Stimulated activated CD4-positive, alpha-beta T cell treated with anti-CD3 and anti-CD28 coated beads, Interleukin-15, amount 100 ng/mL, for 1 hour (primary cell): Measurements from ENCODE around the gene RPL37A.
"Not testable (repeated sequence)": the region's sequence is repeated elsewhere in the genome, so short reads cannot be mapped to it uniquely, and the experiment has no call there.

Experiments
- DNase-seq, 2 donors: peaks; one replicate each; pipeline ENCODE4 v3.0.0-alpha.2; 2020; ENCODE audit warnings: low read depth in 1 of 2, low spot score in 1 of 2

The RPL37A gene

GRCh38 chr2:216516730-216517350 lies 18.2 kb downstream of the RPL37A start:
- no peak for DNase-seq

GRCh38 chr2:216517447-216518225 lies 19.0 kb downstream of the RPL37A start:
- no peak for DNase-seq

GRCh38 chr2:216518566-216519119 lies 20.0 kb downstream of the RPL37A start:
- not testable (repeated sequence) for DNase-seq

GRCh38 chr2:216519154-216519762 lies 20.6 kb downstream of the RPL37A start:
- DNase-seq: no peak

GRCh38 chr2:216520112-216520511 lies 21.5 kb downstream of the RPL37A start:
- DNase-seq: no peak

- no peak for DNase-seq
Observed at GRCh38 chr2:216522892-216523502, 24.4 kb downstream of the RPL37A start.

GRCh38 chr2:216525972-216526371 lies 27.3 kb downstream of the RPL37A start:
- DNase-seq: no peak

GRCh38 chr2:216526939-216527338 lies 28.3 kb downstream of the RPL37A start:
- no peak for DNase-seq

- no peak for DNase-seq
Observed at GRCh38 chr2:216527600-216527999, 29.0 kb downstream of the RPL37A start.

- DNase-seq: no peak
Observed at GRCh38 chr2:216532562-216532961, 33.9 kb downstream of the RPL37A start.

- DNase-seq: no peak
Observed at GRCh38 chr2:216533609-216534008, 35.0 kb downstream of the RPL37A start.

- DNase-seq: no peak
Observed at GRCh38 chr2:216534809-216535208, 36.2 kb downstream of the RPL37A start.

GRCh38 chr2:216535454-216535995 lies 36.9 kb downstream of the RPL37A start:
- no peak for DNase-seq

GRCh38 chr2:216536734-216537210 lies 38.1 kb downstream of the RPL37A start:
- DNase-seq: no peak

GRCh38 chr2:216537366-216537765 lies 38.7 kb downstream of the RPL37A start:
- no peak for DNase-seq

GRCh38 chr2:216538538-216538937 lies 39.9 kb downstream of the RPL37A start:
- no peak for DNase-seq

- DNase-seq: no peak
Observed at GRCh38 chr2:216539120-216539519, 40.5 kb downstream of the RPL37A start.

GRCh38 chr2:216539791-216540241 lies 41.2 kb downstream of the RPL37A start:
- no peak for DNase-seq

GRCh38 chr2:216540920-216541319 lies 42.3 kb downstream of the RPL37A start:
- no peak for DNase-seq

- no peak for DNase-seq
Observed at GRCh38 chr2:216541505-216541904, 42.9 kb downstream of the RPL37A start.

GRCh38 chr2:216545359-216545758 lies 46.7 kb downstream of the RPL37A start:
- no peak for DNase-seq
